NCI-H2196 (cell line): ENCODE measurements around the gene ZNF66.
"Not testable (repeated sequence)": the region's sequence is repeated elsewhere in the genome, so short reads cannot be mapped to it uniquely, and the experiment has no call there.

Source experiments
- DNase-seq: peaks from one replicate; lab custom pipeline; 2025; ENCODE audit not compliant: unreplicated experiment; lab: John Stamatoyannopoulos, UW

The ZNF66 gene

DNA sequence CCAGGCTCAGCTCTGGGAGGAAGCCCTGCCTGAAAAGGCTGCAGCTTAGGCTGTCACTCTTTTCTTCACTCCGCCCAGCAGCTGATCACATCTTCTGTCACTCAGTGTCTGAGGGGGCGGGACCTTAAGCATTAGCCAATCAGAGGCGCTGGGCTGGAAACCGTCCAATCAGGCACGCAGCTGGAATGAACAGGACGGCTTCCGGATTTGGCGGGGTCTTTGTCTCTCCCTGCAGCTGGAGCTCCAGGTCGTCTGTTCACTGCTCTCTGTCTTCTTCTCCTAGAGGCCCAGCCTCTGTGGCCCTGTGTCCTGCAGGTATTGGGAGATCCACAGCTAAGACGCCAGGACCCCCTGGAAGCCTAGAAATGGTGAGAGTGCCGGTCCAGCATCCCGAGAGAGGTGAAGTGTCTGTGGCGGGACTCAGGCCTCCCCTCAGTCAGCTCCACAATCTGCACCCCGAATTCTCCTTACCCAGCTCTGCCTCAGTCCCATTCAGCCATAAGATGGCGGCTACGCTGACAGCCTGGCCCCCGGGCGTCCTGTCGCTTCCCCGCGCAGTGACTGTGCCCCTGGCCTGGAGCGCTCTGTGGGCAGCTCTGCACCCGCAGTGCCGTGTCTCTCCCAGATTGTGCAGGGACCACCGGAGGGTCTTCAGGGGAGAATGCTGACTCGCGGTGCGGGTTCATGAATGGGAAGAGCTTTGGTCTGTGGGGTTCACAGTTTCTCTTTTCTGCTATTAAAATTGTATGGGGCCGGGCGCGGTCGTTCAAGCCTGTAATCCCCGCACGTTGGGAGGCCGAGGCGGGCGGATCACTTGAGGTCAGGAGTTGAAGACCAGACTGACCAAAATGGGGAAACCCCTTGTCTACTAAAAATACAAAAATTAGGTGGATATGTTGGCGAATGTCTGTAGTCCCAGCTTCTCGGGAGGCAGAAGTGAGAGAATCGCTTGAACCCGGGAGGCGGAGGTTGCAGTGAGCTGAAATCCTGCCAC, at the start of gene ZNF66:
TSS of gene ZNF66 (plus strand) at position 222 of the 994 bp plus-strand sequence. CDS start at position 366, 144 bp downstream.
- DNase-seq, result peak; percentile 94

DNA sequence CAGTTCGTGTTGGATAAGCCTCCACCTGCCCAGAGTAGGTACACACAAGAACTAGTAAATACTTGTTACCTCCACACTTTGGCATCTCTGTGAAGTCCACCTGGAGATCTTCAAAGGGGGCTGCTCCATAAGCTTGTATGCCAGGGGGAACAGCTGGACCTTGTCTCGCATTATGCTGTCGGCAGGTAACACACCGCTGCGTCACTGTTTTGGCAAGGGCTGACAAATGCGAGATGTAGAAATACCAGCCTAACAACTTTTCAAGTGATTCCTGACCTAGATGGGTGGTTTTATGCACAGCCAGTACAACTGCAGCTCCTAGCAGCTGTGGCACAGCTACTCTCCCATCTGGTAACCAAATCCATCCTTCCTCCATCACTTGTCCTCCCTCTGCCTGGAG, 25.9 kb upstream of the ZNF66 start:
- not testable (repeated sequence) for DNase-seq

DNA sequence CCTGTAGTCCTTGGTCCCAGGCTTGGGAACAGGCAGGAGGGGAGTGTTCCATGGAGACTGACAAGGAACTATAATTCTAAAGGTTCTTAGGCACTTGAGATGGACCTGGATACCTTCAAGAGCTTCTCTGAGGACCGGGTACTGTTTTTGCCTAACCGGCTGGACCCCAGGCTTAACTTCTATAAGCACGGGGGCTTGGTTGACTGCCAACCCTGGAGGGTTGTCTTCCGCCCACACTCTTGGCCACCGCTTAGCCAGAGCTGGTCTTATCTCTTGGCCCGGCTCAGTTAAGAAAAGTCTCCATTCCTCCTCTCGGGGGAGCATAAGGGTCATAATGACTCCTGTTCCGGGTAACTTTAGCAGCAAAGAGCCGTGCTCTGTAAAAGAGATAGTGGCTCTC, 23.8 kb upstream of the ZNF66 start:
- DNase-seq, result not testable (repeated sequence)

DNA sequence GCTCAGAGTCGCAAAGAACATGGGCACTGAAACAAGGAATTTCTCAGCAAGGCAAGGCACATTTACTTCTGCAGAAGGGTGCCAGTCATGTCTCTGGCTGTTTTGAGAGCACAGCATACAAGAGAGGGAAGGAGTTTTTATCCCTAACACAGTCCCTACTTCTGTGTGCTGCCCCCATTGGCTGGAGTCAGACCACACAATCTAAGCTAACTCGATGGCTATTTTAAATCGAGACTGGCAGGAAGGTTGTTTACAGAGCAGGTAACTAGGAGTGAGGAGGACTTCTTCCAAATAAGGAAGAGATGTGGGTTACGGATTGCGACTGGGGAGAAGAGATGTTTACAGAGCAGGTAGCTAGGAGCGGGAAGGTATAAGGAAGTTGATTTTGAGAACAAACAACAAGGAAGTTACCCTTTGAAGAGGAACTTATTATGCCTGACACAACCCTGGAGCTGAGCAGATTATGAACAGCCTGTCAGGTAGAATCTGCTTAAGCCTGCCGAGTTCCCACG, 6.8 kb upstream of the ZNF66 start:
- not testable (repeated sequence) for DNase-seq

DNA sequence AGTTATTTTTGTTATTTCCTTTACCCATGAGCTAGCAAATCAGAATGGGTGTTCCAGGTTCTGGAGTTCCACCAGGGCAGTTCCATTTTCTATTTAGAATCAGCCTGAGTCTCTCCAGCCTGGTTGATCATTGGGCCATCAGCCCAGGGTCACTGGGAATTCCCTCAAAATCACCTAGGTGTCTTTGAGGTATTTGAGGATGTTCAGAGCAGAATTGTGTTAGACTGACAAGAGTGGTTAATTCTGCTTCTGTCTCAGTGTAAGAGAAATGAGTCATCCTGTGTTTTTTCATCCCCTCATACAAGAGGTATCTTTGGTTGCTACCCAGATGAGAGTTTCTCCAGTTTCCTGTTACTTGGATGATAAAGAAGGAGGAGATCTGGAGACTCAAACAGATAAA, 11.7 kb downstream of the ZNF66 start:
- no peak for DNase-seq

DNA sequence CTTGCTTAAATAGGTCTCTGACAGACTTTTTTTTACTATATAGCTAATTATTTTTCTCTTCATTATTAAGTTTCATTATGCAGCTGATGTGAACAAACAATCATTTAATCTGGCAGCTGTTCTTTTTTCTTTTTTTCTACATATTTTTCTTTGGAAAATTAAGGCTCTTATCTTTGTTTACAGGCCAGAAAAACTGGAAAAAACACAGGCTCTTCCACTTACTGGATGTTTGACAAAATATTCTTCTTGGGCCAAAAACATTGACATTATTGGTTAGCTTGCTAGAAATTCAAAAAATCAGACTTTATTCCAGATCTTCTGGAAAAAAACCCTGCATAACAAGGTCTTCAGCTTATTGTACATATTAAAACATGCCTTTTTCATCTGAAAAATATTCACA, 15.7 kb downstream of the ZNF66 start:
- no peak for DNase-seq

DNA sequence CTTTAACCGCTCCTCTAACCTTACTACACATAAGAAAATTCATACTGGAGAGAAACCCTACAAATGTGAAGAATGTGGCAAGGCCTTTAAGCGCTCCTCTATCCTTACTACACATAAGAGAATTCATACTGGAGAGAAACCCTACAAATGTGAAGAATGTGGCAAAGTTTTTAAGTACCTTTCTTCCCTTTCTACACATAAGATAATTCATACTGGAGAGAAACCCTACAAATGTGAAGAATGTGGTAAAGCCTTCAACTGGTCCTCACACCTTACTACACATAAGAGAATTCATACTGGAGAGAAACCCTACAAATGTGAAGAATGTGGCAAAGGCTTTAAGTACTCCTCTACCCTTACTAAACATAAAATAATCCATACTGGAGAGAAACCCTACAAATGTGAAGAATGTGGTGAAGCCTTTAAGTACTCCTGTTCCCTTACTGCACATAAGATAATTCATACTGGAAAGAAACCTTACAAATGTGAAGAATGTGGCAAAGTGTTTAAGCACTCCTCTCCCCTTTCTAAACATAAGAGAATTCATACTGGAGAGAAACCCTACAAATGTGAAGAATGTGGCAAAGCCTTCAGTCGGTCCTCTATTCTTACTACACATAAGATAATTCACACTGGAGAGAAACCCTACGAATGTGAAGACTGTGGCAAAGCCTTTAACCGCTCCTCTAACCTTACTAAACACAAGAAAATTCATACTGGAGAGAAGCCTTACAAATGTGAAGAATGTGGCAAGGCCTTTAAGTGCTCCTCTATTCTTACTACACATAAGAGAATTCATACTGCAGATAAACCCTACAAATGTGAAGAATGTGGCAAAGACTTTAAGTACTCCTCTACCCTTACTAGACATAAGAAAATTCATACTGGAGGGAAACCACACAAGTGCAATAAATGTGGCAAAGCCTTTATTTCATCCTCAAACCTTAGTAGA, 30.5 kb downstream of the ZNF66 start:
- not testable (repeated sequence) for DNase-seq

DNA sequence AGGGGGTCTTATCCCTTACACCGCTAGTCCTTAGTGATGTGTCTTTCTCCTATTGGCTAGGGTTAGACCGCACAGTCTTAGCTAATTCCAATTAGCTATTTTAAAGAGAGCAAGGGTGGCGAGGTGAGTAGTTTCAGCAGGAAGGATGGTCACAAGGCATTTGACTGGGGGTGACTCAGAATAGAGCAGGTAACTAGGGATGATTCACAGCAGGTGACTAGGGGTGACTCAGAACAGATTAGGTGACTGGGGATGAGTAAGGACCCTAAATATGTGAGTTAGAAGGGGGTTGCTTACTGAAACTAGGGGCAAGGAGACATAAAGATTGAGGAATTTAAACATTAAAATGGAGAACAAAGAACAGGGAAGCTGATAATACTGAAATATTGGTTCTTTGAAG, 64.3 kb downstream of the ZNF66 start:
- no peak for DNase-seq
